NCI-H446 treated with DMSO at 0.1 percent for 48 hours (cell line): ENCODE results near the gene IFI27.

Source experiments
- DNase-seq: peaks from one replicate; lab custom pipeline; 2025; lab: John Stamatoyannopoulos, UW

The IFI27 gene

GRCh38 chr14:94102768-94103482 is 7.6 kb upstream of the IFI27 start:
- DNase-seq, result no peak

GRCh38 chr14:94103554-94104150 is 6.9 kb upstream of the IFI27 start:
- no peak for DNase-seq

GRCh38 chr14:94104731-94105130 is 5.8 kb upstream of the IFI27 start:
- no peak for DNase-seq

GRCh38 chr14:94109915-94110250 is 653 bp upstream of the IFI27 start:
- DNase-seq, result no peak

GRCh38 chr14:94111276-94112095 is 950 bp downstream of the IFI27 start:
- no peak for DNase-seq

- no peak for DNase-seq
These were observed 2.1 kb downstream of the IFI27 start for GRCh38 chr14:94112513-94113063.

- no peak for DNase-seq
These were observed 2.5 kb downstream of the IFI27 start for GRCh38 chr14:94113073-94113472.

GRCh38 chr14:94113490-94113889 is 3.0 kb downstream of the IFI27 start:
- no peak for DNase-seq

GRCh38 chr14:94113908-94114588 is 3.5 kb downstream of the IFI27 start:
- DNase-seq, result no peak

GRCh38 chr14:94114589-94115057 is 4.1 kb downstream of the IFI27 start:
- no peak for DNase-seq

- no peak for DNase-seq
These were observed 4.6 kb downstream of the IFI27 start for GRCh38 chr14:94115058-94115591.

GRCh38 chr14:94115631-94116030 is 5.1 kb downstream of the IFI27 start:
- no peak for DNase-seq

- DNase-seq, result no peak
These were observed 6.2 kb downstream of the IFI27 start for GRCh38 chr14:94116701-94117100.

- no peak for DNase-seq
These were observed 7.3 kb downstream of the IFI27 start for GRCh38 chr14:94117856-94118255.

GRCh38 chr14:94119071-94119470 is 8.5 kb downstream of the IFI27 start:
- DNase-seq, result no peak

GRCh38 chr14:94120667-94121340 is 10.3 kb downstream of the IFI27 start:
- DNase-seq, result no peak

GRCh38 chr14:94121485-94121884 is 10.9 kb downstream of the IFI27 start:
- no peak for DNase-seq

- no peak for DNase-seq
These were observed 11.9 kb downstream of the IFI27 start for GRCh38 chr14:94122438-94122837.

- DNase-seq, result no peak
These were observed 12.8 kb downstream of the IFI27 start for GRCh38 chr14:94123296-94123695.

- DNase-seq, result no peak
These were observed 13.3 kb downstream of the IFI27 start for GRCh38 chr14:94123868-94124267.
